ENCODE results near the gene PRCD.

DNA sequence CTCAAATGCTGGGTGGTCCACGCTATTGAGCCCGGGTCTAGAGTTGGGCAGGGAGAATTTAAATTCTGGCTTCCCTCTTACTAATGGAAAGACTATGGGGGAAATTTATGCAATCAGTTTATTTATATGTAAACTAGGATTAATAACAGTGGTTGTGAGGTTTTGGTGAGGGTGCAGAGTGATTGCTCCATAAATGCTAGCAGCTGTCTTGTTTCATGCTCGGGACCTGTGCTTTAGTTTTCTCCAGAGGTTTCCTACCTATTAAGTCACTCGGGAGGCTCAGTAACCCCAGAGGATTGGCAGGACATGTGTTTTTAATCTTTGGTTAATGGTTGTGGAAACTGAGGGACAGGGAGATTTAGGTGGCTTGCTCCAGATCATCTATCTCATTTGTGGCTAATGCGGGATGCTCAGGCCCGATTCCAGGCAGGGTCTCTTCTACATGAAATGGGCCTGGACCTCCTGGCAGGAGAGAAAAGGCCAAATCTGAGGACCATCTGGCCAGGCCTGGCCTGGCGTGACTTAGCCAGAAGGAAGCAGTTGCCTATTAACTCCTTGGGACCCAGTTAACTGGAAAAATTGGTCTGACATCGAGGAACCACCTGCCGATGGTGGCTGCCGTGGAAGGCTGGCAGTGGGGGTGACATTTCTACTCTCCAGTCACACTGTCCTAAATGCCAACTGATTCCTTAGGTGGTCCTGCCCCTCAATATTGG is 2.1 kb downstream of the PRCD start:
- TF ChIP-seq, protein P1, sequence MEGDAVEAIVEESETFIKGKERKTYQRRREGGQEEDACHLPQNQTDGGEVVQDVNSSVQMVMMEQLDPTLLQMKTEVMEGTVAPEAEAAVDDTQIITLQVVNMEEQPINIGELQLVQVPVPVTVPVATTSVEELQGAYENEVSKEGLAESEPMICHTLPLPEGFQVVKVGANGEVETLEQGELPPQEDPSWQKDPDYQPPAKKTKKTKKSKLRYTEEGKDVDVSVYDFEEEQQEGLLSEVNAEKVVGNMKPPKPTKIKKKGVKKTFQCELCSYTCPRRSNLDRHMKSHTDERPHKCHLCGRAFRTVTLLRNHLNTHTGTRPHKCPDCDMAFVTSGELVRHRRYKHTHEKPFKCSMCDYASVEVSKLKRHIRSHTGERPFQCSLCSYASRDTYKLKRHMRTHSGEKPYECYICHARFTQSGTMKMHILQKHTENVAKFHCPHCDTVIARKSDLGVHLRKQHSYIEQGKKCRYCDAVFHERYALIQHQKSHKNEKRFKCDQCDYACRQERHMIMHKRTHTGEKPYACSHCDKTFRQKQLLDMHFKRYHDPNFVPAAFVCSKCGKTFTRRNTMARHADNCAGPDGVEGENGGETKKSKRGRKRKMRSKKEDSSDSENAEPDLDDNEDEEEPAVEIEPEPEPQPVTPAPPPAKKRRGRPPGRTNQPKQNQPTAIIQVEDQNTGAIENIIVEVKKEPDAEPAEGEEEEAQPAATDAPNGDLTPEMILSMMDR (IDR thresholded peaks at IDR 0.05), result no peak
- TF ChIP-seq POLR2A (IDR thresholded peaks at IDR 0.05), result no peak
